ENCODE data around the gene ATXN2. TPM values are rescaled to one million over a fixed set of nuclear protein-coding genes. Genes with fewer than 3 reads are reported as not detected.
A peak's percentile ranks its signal among the peaks of the same experiment; 100 is the strongest.

The ATXN2 gene
- total and polyA plus RNA-seq, 9 of the 15 experiments (the other 6 are each of a cell fraction or from before 2014, with no cell fraction given): 16.8 to 67.8 (median 29.3) TPM

- no peak for TF ChIP-seq CUX1 (CRISPR knock-in tag; IDR thresholded peaks at IDR 0.05)
- no peak for TF ChIP-seq CTCF (IDR thresholded peaks at IDR 0.05 in 2 of 3, conservative IDR thresholded peaks at IDR 0.05 in 1 of 3; ENCODE audit: insufficient read depth in 2 of 3, low read depth in 1 of 3, low read length in 3 of 3)
- no peak for TF ChIP-seq PRDM10 (IDR thresholded peaks at IDR 0.05; ENCODE audit: partially characterized antibody)
- no peak for TF ChIP-seq ZNF140 (CRISPR knock-in tag; IDR thresholded peaks at IDR 0.05)
- TF ChIP-seq MXI1 (IDR thresholded peaks at IDR 0.05; ENCODE audit: low read depth, low read length): no peak
- TF ChIP-seq ZNF436 (CRISPR knock-in tag; IDR thresholded peaks at IDR 0.05): peak; percentile 89
- no peak for TF ChIP-seq PURB (CRISPR knock-in tag; IDR thresholded peaks at IDR 0.05; ENCODE audit: low read depth)
- TF ChIP-seq ZBTB11 (CRISPR knock-in tag; IDR thresholded peaks at IDR 0.05): peak in 2 of 3 experiments; percentile 67 to 82; a peak in 3 of 6 replicates
- peak; percentile 25; the same call in 1 of the 2 replicates for TF ChIP-seq ZBTB7A (IDR thresholded peaks at IDR 0.05; ENCODE audit: borderline replicate concordance, control insufficient read depth, low read depth, low read length)
These were observed 188.5 kb downstream of the ATXN2 start (continued) for GRCh38 chr12:111410431-111411184.

Measured in K562 (cell line).